NB4 (cell line): ENCODE results near the gene UCP3.

Experiments used
- DNase-seq: peaks from one replicate; pipeline ENCODE4 v3.0.0; 2010; ENCODE audit warnings: low read depth
- H3K4me3 ChIP-seq: one replicate; pipeline ENCODE4 v1.5.1; 2011; ENCODE audit warnings: mild to moderate bottlenecking, low read depth, low read length, moderate library complexity
- CTCF ChIP-seq: IDR thresholded peaks from one replicate; pipeline ENCODE4 v1.5.1; 2012; ENCODE audit warnings: low read depth, low read length
- MAX ChIP-seq: IDR thresholded peaks from 2 replicates; pipeline ENCODE4 v1.6.1; 2011; ENCODE audit warnings: low read depth, low read length
- MYC ChIP-seq: IDR thresholded peaks from 2 replicates; pipeline ENCODE4 v1.6.1; 2011; ENCODE audit warnings: low read depth, low read length
- POLR2A ChIP-seq: IDR thresholded peaks from 2 replicates; pipeline ENCODE4 v1.6.1; 2011; ENCODE audit warnings: mild to moderate bottlenecking; ENCODE audit not compliant: insufficient read length; ENCODE audit errors: extremely low read depth

The UCP3 gene

DNA sequence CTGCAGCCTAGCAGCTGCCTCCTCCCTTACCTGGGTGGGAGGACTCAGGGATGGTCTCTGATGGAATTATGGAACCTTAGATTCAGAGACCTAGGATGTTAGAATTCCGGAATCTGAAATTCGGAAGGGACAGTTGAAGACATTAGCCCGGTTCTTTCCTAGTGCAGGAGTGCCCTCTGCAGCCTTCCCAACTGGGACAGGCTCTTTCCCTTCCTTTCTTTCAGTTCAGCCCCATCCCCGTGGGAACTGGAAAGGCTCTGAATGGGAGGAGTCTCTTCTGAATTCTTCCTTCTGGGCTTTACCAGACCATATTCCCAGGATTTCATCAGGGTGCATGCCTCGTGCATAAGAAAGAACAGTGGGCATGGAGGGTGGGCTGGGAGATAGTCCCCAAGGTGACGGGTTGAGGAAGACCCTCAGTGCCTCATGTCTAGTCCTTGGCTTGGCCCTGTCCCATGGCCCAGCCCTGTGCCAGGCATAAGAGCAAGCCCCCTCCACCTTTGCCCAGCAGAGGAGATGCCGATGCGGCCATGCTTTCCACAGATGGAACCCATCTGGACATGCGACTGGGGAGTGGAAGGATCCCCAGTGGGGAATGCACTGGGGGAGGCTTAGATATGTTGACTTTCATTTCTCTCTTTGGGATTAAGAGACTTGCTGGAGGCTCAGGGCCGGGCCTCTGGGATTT lies 43.7 kb downstream of the UCP3 start:
- TF ChIP-seq POLR2A (no peak), MAX (no peak), MYC (no peak), CTCF (no peak)
- H3K4me3 ChIP-seq = no peak overlapping the region
- no peak for DNase-seq

GRCh38 chr11:73963861-73964260 lies 45.0 kb downstream of the UCP3 start:
- TF ChIP-seq MAX = no peak
- TF ChIP-seq POLR2A = no peak
- TF ChIP-seq MYC = no peak
- no peak for TF ChIP-seq CTCF
- no peak overlapping the region for H3K4me3 ChIP-seq
- no peak for DNase-seq

GRCh38 chr11:73962101-73962705 lies 46.7 kb downstream of the UCP3 start:
- H3K4me3 ChIP-seq = no peak overlapping the region
- TF ChIP-seq MYC = no peak
- TF ChIP-seq CTCF = no peak
- no peak for TF ChIP-seq MAX
- TF ChIP-seq POLR2A = no peak
- DNase-seq = no peak

- TF ChIP-seq MYC = no peak
- no peak for TF ChIP-seq CTCF
- TF ChIP-seq MAX = no peak
- no peak for TF ChIP-seq POLR2A
- DNase-seq = no peak
- H3K4me3 ChIP-seq = no peak overlapping the region
These were observed 47.6 kb downstream of the UCP3 start for GRCh38 chr11:73961321-73961720.

GRCh38 chr11:73958521-73959141 lies 50.3 kb downstream of the UCP3 start:
- DNase-seq = no peak
- TF ChIP-seq MAX (no peak), MYC (no peak), CTCF (no peak), POLR2A (no peak)
- H3K4me3 ChIP-seq = no peak overlapping the region
